HepG2 (cell line): ENCODE measurements around the gene SULT2B1. TPM values are rescaled to one million over a fixed set of nuclear protein-coding genes. Genes with fewer than 3 reads are reported as not detected.

ENCODE experiments used
- ATAC-seq: fragments of 200-7000 bp; cut with Tn5 transposase; 3 replicates; pipeline ENCODE4 v1.9.1; 2020; ENCODE audit warnings: mild to moderate bottlenecking, moderate library complexity
- BruUV-seq: library from RNA; stranded (reverse); fragments of 400-500 nt; replicated peaks from 2 replicates; lab custom pipeline; 2021; lab: Mats Ljungman, UMichigan
- CTCF ChIA-PET: fragments of 300-600 bp; formaldehyde crosslinking; extraction: SDS; loops from one replicate; lab custom pipeline; 2021; ENCODE audit warnings: low total read pairs, inconsistent platforms, low intra/inter-chr PET ratio; lab: Yijun Ruan, JAX
- POLR2A ChIA-PET: fragments of 350-600 bp; sonication (Branson Sonifier 250); formaldehyde crosslinking; loops from one replicate; lab custom pipeline; 2020; ENCODE audit warnings: antibody characterized with exemption, inconsistent platforms; lab: Yijun Ruan, JAX
- DNase-seq: peaks from one replicate; pipeline ENCODE4 v3.0.0-alpha.2; 2015; ENCODE audit warnings: low spot score
- FAIRE-seq: peaks from 3 replicates; lab custom pipeline; 2011; peaks lifted over from hg19 to GRCh38; lab: Jason Lieb, UNC
- H2AFZ ChIP-seq: one replicate; pipeline ENCODE4 v1.6.1; 2011; ENCODE audit warnings: low read length, inconsistent platforms
- H3K27ac ChIP-seq: fragments of 300-600 bp; 3 replicates; pipeline ENCODE4 v1.8.0; 2011; ENCODE audit warnings: mixed run types, mild to moderate bottlenecking, mixed read lengths, low read length, inconsistent platforms; ENCODE audit not compliant: insufficient read depth; ENCODE audit errors: extremely low read length
- H3K27me3 ChIP-seq, 2 experiments: fragments of 200-600 bp in 1 of 2; 2 replicates in 1 of 2; 3 replicates in 1 of 2; pipeline versions ENCODE4 v1.6.0 to v1.8.0; 2011; ENCODE audit warnings: low read length in 2 of 2, mild to moderate bottlenecking in 2 of 2, moderate library complexity in 2 of 2, inconsistent platforms in 1 of 2; ENCODE audit not compliant: insufficient read depth in 2 of 2, control insufficient read depth in 1 of 2
- H3K36me3 ChIP-seq, 2 experiments: fragments of 200-600 bp in 1 of 2; replicated peaks in 1 of 2; 2 replicates in 1 of 2; 3 replicates in 1 of 2; pipeline versions ENCODE4 v1.5.1 to v1.8.0; 2011; ENCODE audit warnings: low read length in 2 of 2, inconsistent platforms in 1 of 2; ENCODE audit not compliant: insufficient read depth in 2 of 2, control insufficient read depth in 1 of 2
- H3K4me1 ChIP-seq: 2 replicates; pipeline ENCODE4 v1.5.1; 2012; ENCODE audit warnings: low read length, inconsistent platforms; ENCODE audit not compliant: insufficient read depth
- H3K4me2 ChIP-seq: 2 replicates; pipeline ENCODE4 v1.6.0; 2011; ENCODE audit warnings: low read depth, low read length, inconsistent platforms
- H3K4me3 ChIP-seq, 3 experiments: fragments of 200-600 bp in 1 of 3; sonication (generic), shearing (Covaris generic) in 1 of 3; replicated peaks in 1 of 3; 2 replicates each; pipeline ENCODE4 v1.5.1; 2011 to 2016; ENCODE audit warnings: low read length in 3 of 3, inconsistent platforms in 2 of 3, low read depth in 2 of 3, mild to moderate bottlenecking in 2 of 3, control low read depth in 1 of 3, mixed read lengths in 1 of 3; ENCODE audit not compliant: insufficient read depth in 1 of 3
- H3K79me2 ChIP-seq: one replicate; pipeline ENCODE4 v1.6.1; 2011; ENCODE audit warnings: low read length, inconsistent platforms; ENCODE audit not compliant: insufficient read depth
- H3K9ac ChIP-seq: 2 replicates; pipeline ENCODE4 v1.6.0; 2011; ENCODE audit warnings: mild to moderate bottlenecking, low read depth, low read length, inconsistent platforms; ENCODE audit not compliant: insufficient read depth
- H3K9me3 ChIP-seq: 2 replicates; pipeline ENCODE4 v1.5.1; 2012; ENCODE audit warnings: mild to moderate bottlenecking, low read length
- H4K20me1 ChIP-seq: 2 replicates; pipeline ENCODE4 v1.6.0; 2011; ENCODE audit warnings: inconsistent platforms, mild to moderate bottlenecking, low read length, moderate library complexity; ENCODE audit not compliant: insufficient read depth
- E2F2 ChIP-seq: sonication (generic); formaldehyde crosslinking; IDR thresholded peaks from 2 replicates; pipeline ENCODE4 v1.4.0; 2020; ENCODE audit warnings: missing genetic modification reagents, borderline replicate concordance
- GTF2F1 ChIP-seq: fragments of 150-350 bp; IDR thresholded peaks from 2 replicates; pipeline ENCODE4 v1.6.1; 2014; ENCODE audit warnings: low read length
- HNF4A ChIP-seq: sonication (generic); formaldehyde crosslinking; IDR thresholded peaks from 2 replicates; pipeline ENCODE4 v1.4.0; 2020; ENCODE audit warnings: missing genetic modification reagents
- HNF4G ChIP-seq, 2 experiments: sonication (generic) in 1 of 2; formaldehyde crosslinking in 1 of 2; IDR thresholded peaks; 2 replicates each; pipeline versions ENCODE4 v1.4.0 to v1.6.1; 2011 to 2020; ENCODE audit warnings: borderline replicate concordance in 2 of 2, low read depth in 2 of 2, mild to moderate bottlenecking in 2 of 2, low read length in 1 of 2, missing genetic modification reagents in 1 of 2, moderate library complexity in 1 of 2
- HOXA3 ChIP-seq: sonication (generic); formaldehyde crosslinking; IDR thresholded peaks from 2 replicates; pipeline ENCODE4 v1.5.0; 2020; ENCODE audit warnings: missing genetic modification reagents
- IKZF5 ChIP-seq: IDR thresholded peaks from 2 replicates; pipeline ENCODE4 v1.6.1; 2018; ENCODE audit warnings: missing genetic modification reagents, mild to moderate bottlenecking, missing compliant biosample characterization
- MIER2 ChIP-seq: IDR thresholded peaks from 2 replicates; pipeline ENCODE4 v1.6.1; 2016; ENCODE audit warnings: missing biosample characterization, missing genetic modification reagents
- MXD1 ChIP-seq: sonication (generic); formaldehyde crosslinking; IDR thresholded peaks from 2 replicates; pipeline ENCODE4 v1.4.0; 2020; ENCODE audit warnings: mild to moderate bottlenecking, missing genetic modification reagents
- POLR2A ChIP-seq, 2 experiments: IDR thresholded peaks; 2 replicates each; pipeline ENCODE4 v1.6.1; 2011; ENCODE audit warnings: low read depth in 2 of 2, low read length in 2 of 2, mild to moderate bottlenecking in 1 of 2, moderate library complexity in 1 of 2; ENCODE audit not compliant: insufficient read depth in 1 of 2
- POLR2AphosphoS5 ChIP-seq: IDR thresholded peaks from 2 replicates; pipeline ENCODE4 v1.6.1; 2012; ENCODE audit warnings: low read depth, low read length
- SNAI1 ChIP-seq: sonication (generic); formaldehyde crosslinking; IDR thresholded peaks from 2 replicates; pipeline ENCODE4 v1.5.0; 2020; ENCODE audit warnings: mild to moderate bottlenecking, missing genetic modification reagents, borderline replicate concordance
- SNAPC5 ChIP-seq: sonication (generic); formaldehyde crosslinking; IDR thresholded peaks from 2 replicates; pipeline ENCODE4 v1.8.1; 2023; ENCODE audit warnings: mild to moderate bottlenecking, missing genetic modification reagents, borderline replicate concordance
- SP5 ChIP-seq: IDR thresholded peaks from 2 replicates; pipeline ENCODE4 v1.6.1; 2016; ENCODE audit warnings: low read depth, borderline replicate concordance
- STAG1 ChIP-seq: sonication (generic); formaldehyde crosslinking; IDR thresholded peaks from 2 replicates; pipeline ENCODE4 v1.4.0; 2020; ENCODE audit warnings: missing genetic modification reagents
- TEAD3 ChIP-seq: optimal IDR thresholded peaks from 2 replicates; pipeline ENCODE3; 2016; ENCODE audit warnings: borderline replicate concordance
- ZNF263 ChIP-seq: sonication (generic); formaldehyde crosslinking; IDR thresholded peaks from 2 replicates; pipeline ENCODE4 v1.4.0; 2020; ENCODE audit warnings: missing genetic modification reagents
- ZNF547 ChIP-seq: sonication (generic); formaldehyde crosslinking; IDR thresholded peaks from 2 replicates; pipeline ENCODE4 v1.5.1; 2020; ENCODE audit warnings: mild to moderate bottlenecking, missing genetic modification reagents
- ZNF766 ChIP-seq: sonication (generic); formaldehyde crosslinking; IDR thresholded peaks from 2 replicates; pipeline ENCODE4 v1.5.0; 2020; ENCODE audit warnings: missing genetic modification reagents, borderline replicate concordance
- ZSCAN30 ChIP-seq: sonication (generic); formaldehyde crosslinking; IDR thresholded peaks from 2 replicates; pipeline ENCODE4 v1.5.0; 2020; ENCODE audit warnings: mild to moderate bottlenecking, missing genetic modification reagents
- WGBS: methylation state at CpG from one replicate; pipeline ENCODE4 v1.1.6; 2017; ENCODE audit warnings: low lambda C conversion rate; 5-methylcytosine and 5-hydroxymethylcytosine counted together
- in situ Hi-C: cut with HindIII; loops from 2 replicates; pipeline ENCODE4 v1.10.0; 2017; ENCODE audit warnings: low pct_unique_long_range_greater_than_20kb; ENCODE audit not compliant: extremely low pct_ligation_motif_present
- intact Hi-C: fragments of 100-400 bp; cut with micrococcal nuclease; formaldehyde crosslinking; loops from one replicate; pipeline ENCODE4 v1.10.0; 2022; ENCODE audit not compliant: unreplicated experiment
- polyA plus RNA-seq, 8 experiments: library from polyadenylated mRNA; depleted of rRNA in 3 of 8; stranded (reverse) in 7 of 8; unstranded in 1 of 8; fragments of >200 nt; fragmentation: Illumina TruSeq in 4 of 8; extraction: Trizol in 4 of 8; gene quantifications; 2 replicates each; pipeline versions ENCODE4 v1.2.1 to v1.2.3, GENCODE V29; 2011 to 2016; ENCODE audit warnings: low read depth in 4 of 8, missing spikeins in 1 of 8, mixed read lengths in 1 of 8; ENCODE audit not compliant: insufficient read depth in 1 of 8
- total RNA-seq, 5 experiments: library from RNA; depleted of rRNA; stranded (reverse); fragments of >200 nt; fragmentation: Illumina TruSeq; extraction: Trizol; gene quantifications; 2 replicates each; pipeline ENCODE4 v1.2.3, GENCODE V29; 2016; ENCODE audit warnings: low read depth in 1 of 5

SULT2B1 gene
- total and polyA plus RNA-seq, 2 of the 13 experiments (the other 11 are each of a cell fraction or from before 2014, with no cell fraction given): 0.13 TPM; not detected in 1

GRCh38 chr19:48624791-48625723 lies 73.1 kb downstream of the SULT2B1 start:
- no peak for TF ChIP-seq MXD1
- peak; percentile 39 for TF ChIP-seq TEAD3
- no peak for TF ChIP-seq GTF2F1
- no peak for TF ChIP-seq SNAI1 (CRISPR knock-in tag)
- peak; percentile 69; the same call in 1 of the 2 replicates for TF ChIP-seq SP5 (CRISPR knock-in tag)
- TF ChIP-seq HOXA3: peak; percentile 46; the same call in 1 of the 2 replicates
- peak; percentile 40; the same call in 1 of the 2 replicates for TF ChIP-seq HNF4A (CRISPR knock-in tag)
- TF ChIP-seq ZNF766: no peak
- TF ChIP-seq HNF4G (IDR thresholded peaks at IDR 0.05; ENCODE audit: borderline replicate concordance, low read depth, low read length): peak; percentile 52; the same call in 1 of the 2 replicates
- no peak for TF ChIP-seq HNF4G (CRISPR knock-in tag; IDR thresholded peaks at IDR 0.05; ENCODE audit: borderline replicate concordance, low read depth)
- no peak for TF ChIP-seq STAG1 (CRISPR knock-in tag)
- peak; percentile 38 to 64; a peak in 2 of 4 replicates for TF ChIP-seq POLR2A (IDR thresholded peaks at IDR 0.05; ENCODE audit: insufficient read depth in 1 of 2, low read depth in 2 of 2, low read length in 2 of 2)
- no peak for TF ChIP-seq MIER2 (CRISPR knock-in tag)
- no peak for TF ChIP-seq ZSCAN30
- TF ChIP-seq POLR2AphosphoS5: 0 out of 2 replicates have a peak, but pooled peaks have one; percentile 22
- 0 out of 2 replicates have a peak, but pooled peaks have one; percentile 19 for TF ChIP-seq ZNF263 (CRISPR knock-in tag)
- TF ChIP-seq ZNF547: no peak
- no peak for TF ChIP-seq IKZF5 (CRISPR knock-in tag)
- no peak for TF ChIP-seq E2F2 (CRISPR knock-in tag)
- TF ChIP-seq SNAPC5 (CRISPR knock-in tag): no peak
- H3K4me1 ChIP-seq: peaks cover 44% of the 10 kb centered on the region
- in situ Hi-C loops: no loop called here
- no peaks in the 10 kb centered on the region for H3K79me2 ChIP-seq
- no peaks in the 10 kb centered on the region for H3K9me3 ChIP-seq
- no peaks in the 10 kb centered on the region for H4K20me1 ChIP-seq
- H3K27ac ChIP-seq: peak overlapping the region; percentile 72
- FAIRE-seq (no peak), ATAC-seq (peak; percentile 34), DNase-seq (no peak)
- TSS peak; percentile 44 for BruUV-seq
- H2AFZ ChIP-seq: no peak overlapping the region
- peak overlapping the region; percentile 52 to 65 (median 63); a peak in 5 of 6 replicates for H3K4me3 ChIP-seq
- H3K27me3 ChIP-seq: no peaks in the 10 kb centered on the region
- 53% methylated on average over 22 of the region's 24 CpGs for WGBS
- POLR2A ChIA-PET: interaction anchor here (1.0 to 1.8 kb wide), 2 partner anchors 9 to 10 kb away, joined by 3 to 15 read pairs; partner anchors contain the start of gene FAM83E
- CTCF ChIA-PET: no interaction called here
- peak overlapping the region; percentile 65 for H3K9ac ChIP-seq
- intact Hi-C loops: no loop called here
- no peaks in the 10 kb centered on the region for H3K36me3 ChIP-seq
- H3K4me2 ChIP-seq: peak overlapping the region; percentile 73
